Measurements from ENCODE around the gene CRIM1.

DNA sequence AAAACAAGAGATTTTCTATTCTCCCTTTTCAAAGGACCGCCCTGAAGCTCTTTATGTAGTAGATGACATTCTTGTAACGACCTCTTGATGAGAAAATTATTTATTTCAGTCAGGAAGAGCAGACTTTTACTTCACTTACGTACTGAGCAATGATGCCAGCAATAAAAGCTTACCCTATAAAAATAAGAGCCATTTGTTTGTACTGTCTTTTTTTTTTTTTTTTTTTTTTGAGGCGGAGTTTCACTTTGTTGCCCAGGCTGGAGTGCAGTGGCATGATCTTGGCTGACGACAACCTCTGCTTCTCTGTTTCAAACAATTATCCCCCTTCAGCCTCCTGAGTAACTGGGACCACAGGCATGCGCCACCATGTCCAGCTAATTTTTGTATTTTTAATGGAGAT, 39.2 kb downstream of the CRIM1 start:
- TF ChIP-seq, protein P1, sequence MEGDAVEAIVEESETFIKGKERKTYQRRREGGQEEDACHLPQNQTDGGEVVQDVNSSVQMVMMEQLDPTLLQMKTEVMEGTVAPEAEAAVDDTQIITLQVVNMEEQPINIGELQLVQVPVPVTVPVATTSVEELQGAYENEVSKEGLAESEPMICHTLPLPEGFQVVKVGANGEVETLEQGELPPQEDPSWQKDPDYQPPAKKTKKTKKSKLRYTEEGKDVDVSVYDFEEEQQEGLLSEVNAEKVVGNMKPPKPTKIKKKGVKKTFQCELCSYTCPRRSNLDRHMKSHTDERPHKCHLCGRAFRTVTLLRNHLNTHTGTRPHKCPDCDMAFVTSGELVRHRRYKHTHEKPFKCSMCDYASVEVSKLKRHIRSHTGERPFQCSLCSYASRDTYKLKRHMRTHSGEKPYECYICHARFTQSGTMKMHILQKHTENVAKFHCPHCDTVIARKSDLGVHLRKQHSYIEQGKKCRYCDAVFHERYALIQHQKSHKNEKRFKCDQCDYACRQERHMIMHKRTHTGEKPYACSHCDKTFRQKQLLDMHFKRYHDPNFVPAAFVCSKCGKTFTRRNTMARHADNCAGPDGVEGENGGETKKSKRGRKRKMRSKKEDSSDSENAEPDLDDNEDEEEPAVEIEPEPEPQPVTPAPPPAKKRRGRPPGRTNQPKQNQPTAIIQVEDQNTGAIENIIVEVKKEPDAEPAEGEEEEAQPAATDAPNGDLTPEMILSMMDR (IDR thresholded peaks at IDR 0.05; ENCODE audit: low read depth, low read length, missing input control), result no peak
- TF ChIP-seq, protein P2, sequence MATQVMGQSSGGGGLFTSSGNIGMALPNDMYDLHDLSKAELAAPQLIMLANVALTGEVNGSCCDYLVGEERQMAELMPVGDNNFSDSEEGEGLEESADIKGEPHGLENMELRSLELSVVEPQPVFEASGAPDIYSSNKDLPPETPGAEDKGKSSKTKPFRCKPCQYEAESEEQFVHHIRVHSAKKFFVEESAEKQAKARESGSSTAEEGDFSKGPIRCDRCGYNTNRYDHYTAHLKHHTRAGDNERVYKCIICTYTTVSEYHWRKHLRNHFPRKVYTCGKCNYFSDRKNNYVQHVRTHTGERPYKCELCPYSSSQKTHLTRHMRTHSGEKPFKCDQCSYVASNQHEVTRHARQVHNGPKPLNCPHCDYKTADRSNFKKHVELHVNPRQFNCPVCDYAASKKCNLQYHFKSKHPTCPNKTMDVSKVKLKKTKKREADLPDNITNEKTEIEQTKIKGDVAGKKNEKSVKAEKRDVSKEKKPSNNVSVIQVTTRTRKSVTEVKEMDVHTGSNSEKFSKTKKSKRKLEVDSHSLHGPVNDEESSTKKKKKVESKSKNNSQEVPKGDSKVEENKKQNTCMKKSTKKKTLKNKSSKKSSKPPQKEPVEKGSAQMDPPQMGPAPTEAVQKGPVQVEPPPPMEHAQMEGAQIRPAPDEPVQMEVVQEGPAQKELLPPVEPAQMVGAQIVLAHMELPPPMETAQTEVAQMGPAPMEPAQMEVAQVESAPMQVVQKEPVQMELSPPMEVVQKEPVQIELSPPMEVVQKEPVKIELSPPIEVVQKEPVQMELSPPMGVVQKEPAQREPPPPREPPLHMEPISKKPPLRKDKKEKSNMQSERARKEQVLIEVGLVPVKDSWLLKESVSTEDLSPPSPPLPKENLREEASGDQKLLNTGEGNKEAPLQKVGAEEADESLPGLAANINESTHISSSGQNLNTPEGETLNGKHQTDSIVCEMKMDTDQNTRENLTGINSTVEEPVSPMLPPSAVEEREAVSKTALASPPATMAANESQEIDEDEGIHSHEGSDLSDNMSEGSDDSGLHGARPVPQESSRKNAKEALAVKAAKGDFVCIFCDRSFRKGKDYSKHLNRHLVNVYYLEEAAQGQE (IDR thresholded peaks at IDR 0.05), result no peak
- TF ChIP-seq EGR1 (IDR thresholded peaks at IDR 0.05; ENCODE audit: low read depth in 2 of 2) (no peak), GABPA (IDR thresholded peaks at IDR 0.05 in 1 of 2, conservative IDR thresholded peaks at IDR 0.05 in 1 of 2) (no peak), YY1 (IDR thresholded peaks at IDR 0.05) (no peak)
- TF ChIP-seq, protein P3, sequence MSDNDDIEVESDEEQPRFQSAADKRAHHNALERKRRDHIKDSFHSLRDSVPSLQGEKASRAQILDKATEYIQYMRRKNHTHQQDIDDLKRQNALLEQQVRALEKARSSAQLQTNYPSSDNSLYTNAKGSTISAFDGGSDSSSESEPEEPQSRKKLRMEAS (IDR thresholded peaks at IDR 0.05), result no peak
- TF ChIP-seq, protein P4, sequence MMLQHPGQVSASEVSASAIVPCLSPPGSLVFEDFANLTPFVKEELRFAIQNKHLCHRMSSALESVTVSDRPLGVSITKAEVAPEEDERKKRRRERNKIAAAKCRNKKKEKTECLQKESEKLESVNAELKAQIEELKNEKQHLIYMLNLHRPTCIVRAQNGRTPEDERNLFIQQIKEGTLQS (IDR thresholded peaks at IDR 0.05), result no peak
- TF ChIP-seq, protein P5, sequence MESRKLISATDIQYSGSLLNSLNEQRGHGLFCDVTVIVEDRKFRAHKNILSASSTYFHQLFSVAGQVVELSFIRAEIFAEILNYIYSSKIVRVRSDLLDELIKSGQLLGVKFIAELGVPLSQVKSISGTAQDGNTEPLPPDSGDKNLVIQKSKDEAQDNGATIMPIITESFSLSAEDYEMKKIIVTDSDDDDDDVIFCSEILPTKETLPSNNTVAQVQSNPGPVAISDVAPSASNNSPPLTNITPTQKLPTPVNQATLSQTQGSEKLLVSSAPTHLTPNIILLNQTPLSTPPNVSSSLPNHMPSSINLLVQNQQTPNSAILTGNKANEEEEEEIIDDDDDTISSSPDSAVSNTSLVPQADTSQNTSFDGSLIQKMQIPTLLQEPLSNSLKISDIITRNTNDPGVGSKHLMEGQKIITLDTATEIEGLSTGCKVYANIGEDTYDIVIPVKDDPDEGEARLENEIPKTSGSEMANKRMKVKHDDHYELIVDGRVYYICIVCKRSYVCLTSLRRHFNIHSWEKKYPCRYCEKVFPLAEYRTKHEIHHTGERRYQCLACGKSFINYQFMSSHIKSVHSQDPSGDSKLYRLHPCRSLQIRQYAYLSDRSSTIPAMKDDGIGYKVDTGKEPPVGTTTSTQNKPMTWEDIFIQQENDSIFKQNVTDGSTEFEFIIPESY (IDR thresholded peaks at IDR 0.05), result no peak
